ENCODE data around the gene SORCS2.

GRCh38 chr4:7703688-7704087, 511.4 kb downstream of the SORCS2 start:
- TF ChIP-seq CTCF (tag by site-specific recombination; IDR thresholded peaks at IDR 0.05) (no peak), ZNF16 (tag by site-specific recombination; IDR thresholded peaks at IDR 0.05; ENCODE audit: low read depth) (no peak), ZNF76 (tag by site-specific recombination; IDR thresholded peaks at IDR 0.05; ENCODE audit: borderline replicate concordance, low read depth) (no peak), ZNF398 (tag by site-specific recombination; IDR thresholded peaks at IDR 0.05) (no peak), ZNF549 (tag by site-specific recombination; IDR thresholded peaks at IDR 0.05) (no peak), ZNF24 (tag by site-specific recombination; IDR thresholded peaks at IDR 0.05) (no peak), ZSCAN5A (tag by site-specific recombination; IDR thresholded peaks at IDR 0.05) (no peak), HOXD13 (CRISPR knock-in tag; IDR thresholded peaks at IDR 0.05; ENCODE audit: borderline replicate concordance) (no peak), ZNF513 (tag by site-specific recombination; IDR thresholded peaks at IDR 0.05) (no peak)

All from HEK293 (cell line).